Lung microvascular endothelial cell (primary cell): ENCODE data around the gene PDE7B. TPM values are rescaled to one million over a fixed set of nuclear protein-coding genes. Genes with fewer than 3 reads are reported as not detected.

ENCODE experiments used
- DNase-seq, 2 donors: peaks; one replicate each; pipeline versions ENCODE4 v3.0.0 to v3.0.0-alpha.2; 2010; ENCODE audit warnings: low read depth in 2 of 2
- total RNA-seq: library from RNA; depleted of rRNA; stranded (reverse); fragments of >200 nt; gene quantifications from 2 replicates; pipeline ENCODE4 v1.2.1, GENCODE V29; 2014

The PDE7B gene
- total RNA-seq, 1 donor from 2014 or later = 19.4 TPM

DNA sequence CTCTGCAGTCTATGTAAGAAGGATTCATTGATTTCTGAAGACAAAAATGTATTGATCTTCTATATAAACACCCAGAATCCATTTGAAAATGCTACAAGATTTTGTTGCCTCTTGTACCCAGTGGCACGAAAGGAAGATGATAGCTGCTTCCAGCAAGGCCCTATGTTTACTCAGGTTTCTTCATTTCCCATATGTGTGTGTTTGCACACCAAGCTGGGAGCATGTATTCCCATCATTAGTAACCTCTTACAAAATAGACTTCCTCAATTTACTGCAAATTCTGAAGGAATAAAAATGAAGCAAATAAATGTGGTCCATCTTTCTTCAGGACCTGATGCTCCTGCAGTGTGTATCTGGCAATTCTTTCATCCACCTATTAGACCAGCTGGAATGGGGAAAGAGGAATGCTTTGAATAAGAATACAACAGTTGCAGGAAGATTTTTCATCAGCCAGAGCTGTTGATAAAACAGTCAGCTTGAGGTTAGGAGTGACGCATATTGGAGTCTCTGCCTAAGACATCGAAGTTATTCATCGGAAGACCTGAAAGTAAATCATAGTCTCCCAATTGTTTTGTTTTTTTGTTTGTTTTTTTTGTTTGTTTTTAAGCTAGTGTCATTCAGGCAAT lies 132.3 kb downstream of the PDE7B start:
- no peak for DNase-seq

DNA sequence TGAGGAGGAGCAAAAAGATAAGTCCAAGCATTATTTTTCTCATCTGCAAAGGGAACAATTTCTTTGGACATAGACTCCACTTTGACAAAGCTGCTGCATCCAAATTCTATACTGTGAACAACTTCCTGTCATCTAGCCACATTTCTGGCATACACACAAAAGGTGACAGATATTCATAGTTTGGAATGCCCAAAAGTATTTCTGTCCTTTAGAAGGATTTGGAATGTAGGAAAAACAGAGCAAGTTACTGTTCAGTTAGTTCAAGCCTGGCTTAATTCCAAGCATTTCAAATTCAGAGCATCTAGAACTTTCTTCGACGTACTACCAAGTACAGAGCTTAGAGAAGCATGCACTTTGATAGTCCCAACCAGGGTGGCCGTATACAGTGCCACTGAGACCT lies 134.0 kb downstream of the PDE7B start:
- DNase-seq = no peak

GRCh38 chr6:135987226-135987625 lies 135.7 kb downstream of the PDE7B start:
- DNase-seq = no peak

GRCh38 chr6:135990439-135990838 lies 138.9 kb downstream of the PDE7B start:
- no peak for DNase-seq

GRCh38 chr6:135990855-135991464 lies 139.5 kb downstream of the PDE7B start:
- no peak for DNase-seq

- no peak for DNase-seq
These were observed 141.2 kb downstream of the PDE7B start for GRCh38 chr6:135992739-135993138.

GRCh38 chr6:135993361-135993760 lies 141.9 kb downstream of the PDE7B start:
- DNase-seq = no peak

- peak; percentile 36 to 85 for DNase-seq
These were observed 143.5 kb downstream of the PDE7B start for GRCh38 chr6:135994857-135995544.

- no peak for DNase-seq
These were observed 144.0 kb downstream of the PDE7B start for GRCh38 chr6:135995545-135995898.

DNA sequence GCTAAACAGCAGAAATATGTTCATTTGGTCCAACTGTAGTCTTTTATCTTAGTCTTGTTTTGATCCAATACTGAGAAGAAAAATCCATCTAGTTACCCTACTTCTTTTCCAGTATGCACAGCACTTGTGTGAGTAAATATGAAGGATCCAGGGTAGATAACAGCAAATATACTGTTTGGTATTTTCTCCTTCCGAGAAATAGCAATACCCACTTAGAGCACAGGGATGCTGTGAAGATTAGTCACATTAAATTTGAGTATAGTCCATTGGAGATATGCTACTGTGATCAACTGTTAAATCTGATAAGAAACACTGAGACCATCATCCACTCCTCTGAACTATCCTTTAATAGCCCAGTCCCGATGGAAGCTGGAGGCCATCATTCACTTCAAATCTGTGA lies 145.2 kb downstream of the PDE7B start:
- DNase-seq = no peak

DNA sequence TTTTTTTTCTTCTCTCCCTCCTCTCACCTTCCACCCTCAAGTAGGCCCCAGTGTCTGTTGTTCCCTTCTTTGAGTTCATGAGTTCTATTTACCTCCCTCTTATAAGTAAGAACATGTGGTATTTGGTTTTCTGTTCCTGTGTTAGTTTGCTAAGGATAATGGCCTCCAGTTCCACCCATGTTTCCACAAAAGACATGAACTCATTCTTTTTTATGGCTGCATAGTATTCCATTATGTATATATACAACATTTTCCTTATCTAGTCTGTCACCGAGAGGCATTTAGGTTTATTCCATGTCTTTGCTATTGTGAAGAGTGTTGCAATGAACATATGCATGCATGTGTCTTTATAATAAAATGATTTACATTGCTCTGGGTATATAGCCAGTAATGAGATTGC lies 147.9 kb downstream of the PDE7B start:
- DNase-seq = no peak

DNA sequence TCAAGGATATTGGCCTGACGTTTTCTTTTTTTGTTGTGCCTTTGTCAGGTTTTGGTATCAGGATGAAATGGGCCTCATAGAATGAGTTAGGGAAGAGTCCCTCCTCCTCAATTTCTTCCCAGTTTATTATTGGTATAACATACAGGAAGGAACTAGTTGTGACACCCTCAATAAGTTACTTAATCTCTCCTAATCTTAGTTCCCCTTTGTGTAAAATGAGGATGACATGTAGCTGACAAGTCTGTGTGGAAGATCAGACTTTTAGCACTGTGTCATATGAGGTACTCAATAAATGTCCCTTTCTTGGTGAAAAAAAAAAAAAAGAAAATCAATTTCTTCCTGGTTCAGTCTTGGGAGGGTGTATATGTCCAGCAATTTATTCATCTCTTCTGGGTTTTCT lies 155.8 kb downstream of the PDE7B start:
- DNase-seq = no peak

DNA sequence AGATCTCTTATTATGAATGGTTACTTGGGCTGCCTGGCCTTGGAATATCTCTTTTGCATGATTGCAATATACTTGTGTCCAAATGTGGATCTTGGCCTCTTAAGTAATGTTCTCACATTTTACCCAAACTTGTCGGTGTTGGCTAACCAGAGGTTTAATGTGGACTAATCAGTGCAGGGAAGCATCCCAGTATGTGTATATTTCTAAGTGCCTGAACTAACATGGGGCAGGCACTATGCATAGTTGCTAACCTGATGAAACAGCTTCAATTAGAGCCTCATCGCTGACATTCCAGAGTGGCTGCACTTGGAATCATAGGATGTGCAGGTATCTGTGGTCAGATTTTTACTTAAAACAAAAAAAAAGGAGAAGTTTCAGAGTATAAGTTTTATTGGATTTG lies 160.0 kb downstream of the PDE7B start:
- no peak for DNase-seq

DNA sequence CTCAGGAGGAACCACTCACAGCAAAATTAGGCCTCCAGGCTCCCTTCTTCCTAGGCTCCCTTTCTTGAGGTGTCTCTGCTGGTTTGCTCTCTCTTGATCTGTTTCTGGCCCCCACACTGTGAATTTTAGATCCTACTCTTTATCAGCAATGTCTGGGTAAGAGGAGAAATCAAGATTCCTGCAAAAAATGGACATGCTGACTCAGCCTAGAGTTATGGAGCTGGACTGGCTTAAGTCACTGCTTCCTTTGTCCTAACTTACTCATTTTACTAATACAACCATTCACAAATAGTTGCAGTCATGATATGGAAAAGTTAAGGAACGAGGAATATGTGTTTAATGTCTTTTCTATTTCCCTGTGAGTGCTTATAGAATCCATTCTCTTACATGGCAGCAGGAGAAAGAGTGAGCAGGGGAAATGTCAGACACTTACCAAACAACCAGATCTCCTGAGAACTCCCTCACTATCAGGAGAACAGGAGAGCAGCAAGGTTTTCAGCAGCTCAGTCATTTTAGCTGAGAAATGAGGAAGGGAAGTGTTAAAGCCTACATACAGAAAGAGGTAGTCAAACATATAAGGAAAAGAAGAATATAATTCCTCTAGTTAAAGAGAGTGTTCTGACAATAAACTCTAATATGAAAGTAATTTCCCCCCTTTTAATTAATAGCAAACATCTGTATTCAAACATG lies 160.8 kb downstream of the PDE7B start:
- DNase-seq = peak in 1 of 2 donors; percentile 64

- DNase-seq = no peak
These were observed 161.4 kb downstream of the PDE7B start for GRCh38 chr6:136012943-136013342.

DNA sequence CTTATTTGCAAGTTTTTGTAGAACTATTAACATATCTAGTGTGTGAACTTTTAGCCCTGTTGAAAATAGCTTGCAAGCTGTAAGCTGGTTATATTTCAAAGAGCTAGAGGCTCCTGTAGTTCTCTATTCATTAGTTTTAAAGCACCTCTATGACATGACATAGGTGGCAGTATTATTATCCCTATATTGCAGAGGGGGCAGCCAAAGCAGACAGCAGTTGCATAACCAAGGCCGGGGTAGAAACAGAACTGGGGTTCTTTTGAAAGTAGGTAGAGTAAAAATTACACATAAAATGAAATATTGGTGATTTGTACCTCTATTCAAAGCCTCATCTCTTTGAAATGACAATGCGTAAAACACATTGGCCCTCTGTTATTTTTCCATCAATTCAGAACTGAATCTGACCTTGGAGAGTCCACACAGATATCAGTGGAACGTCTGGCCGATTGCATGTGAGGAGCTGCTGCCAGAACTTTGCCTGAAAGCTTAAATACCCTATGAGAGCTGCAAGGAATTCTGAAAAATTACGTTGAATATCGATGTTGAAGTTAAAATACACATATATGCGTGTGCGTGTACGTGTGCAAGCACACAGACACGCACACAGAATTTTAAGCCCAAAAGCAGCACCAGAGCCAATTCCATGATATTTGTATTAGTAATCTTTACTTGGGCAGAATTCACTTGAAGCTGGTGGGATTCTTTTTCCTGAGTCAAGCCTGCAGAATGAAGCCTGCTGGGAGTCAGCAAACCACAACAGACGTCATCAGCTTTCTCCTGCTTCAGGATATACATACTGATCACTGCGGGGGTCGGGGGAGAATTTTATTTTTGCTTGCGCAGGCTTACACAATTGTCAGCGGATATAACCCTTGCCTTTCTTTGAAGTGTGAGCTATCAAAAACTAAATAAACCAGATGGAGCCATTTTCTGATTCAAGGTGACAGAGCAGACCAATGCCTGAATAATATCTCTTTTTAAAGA lies 163.2 kb downstream of the PDE7B start:
- DNase-seq = peak in 1 of 2 donors; percentile 75

GRCh38 chr6:136015531-136015930 lies 164.0 kb downstream of the PDE7B start:
- DNase-seq = no peak

DNA sequence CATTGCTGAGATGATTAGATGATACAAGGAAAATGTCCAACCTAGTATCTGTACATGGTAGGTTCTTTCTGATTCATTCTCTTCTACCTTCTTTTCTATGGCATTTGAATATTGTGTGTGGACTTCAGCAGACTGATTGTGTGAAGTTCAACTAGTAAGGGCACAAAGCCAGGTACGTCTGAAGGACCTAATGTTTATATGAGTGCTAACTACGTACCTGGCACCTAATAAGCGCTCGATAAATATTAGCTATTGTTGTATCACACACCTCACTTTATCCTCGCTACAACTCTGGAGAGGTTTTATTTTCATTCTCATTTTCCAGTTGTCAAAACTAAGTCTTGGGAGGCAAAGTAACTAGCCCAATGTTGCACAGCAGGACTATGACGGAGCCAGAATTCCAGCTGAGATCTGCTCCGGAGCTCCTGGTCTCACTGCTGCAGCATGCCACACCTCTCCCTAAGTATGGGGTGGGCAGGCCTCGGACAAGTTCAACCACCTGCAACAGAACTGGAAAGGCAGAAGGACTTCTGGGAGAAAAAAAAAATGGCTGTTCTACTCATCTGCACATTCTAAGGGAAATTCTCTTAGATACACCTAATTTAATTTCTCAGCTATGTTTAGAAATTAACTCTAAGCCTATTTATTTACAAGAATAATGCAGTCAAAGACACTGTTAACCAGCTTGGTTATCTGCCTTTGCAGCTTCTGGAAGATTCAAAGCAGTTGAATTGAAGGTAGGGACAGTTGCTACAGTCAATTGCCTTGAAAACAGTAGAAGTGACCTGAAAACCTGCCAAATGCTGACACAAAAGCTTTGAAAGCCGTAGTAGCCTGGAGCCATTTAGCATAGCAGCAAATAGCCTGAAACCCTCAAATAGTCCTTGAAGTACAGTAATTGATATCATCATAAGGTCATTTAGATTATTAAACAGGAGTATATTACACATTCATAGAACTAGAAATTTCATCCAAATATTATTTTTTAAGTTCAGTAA lies 165.0 kb downstream of the PDE7B start:
- DNase-seq = no peak

- DNase-seq = no peak
These were observed 169.2 kb downstream of the PDE7B start for GRCh38 chr6:136020691-136021090.
